ENCODE results near the gene RANBP3.

The RANBP3 gene

DNA sequence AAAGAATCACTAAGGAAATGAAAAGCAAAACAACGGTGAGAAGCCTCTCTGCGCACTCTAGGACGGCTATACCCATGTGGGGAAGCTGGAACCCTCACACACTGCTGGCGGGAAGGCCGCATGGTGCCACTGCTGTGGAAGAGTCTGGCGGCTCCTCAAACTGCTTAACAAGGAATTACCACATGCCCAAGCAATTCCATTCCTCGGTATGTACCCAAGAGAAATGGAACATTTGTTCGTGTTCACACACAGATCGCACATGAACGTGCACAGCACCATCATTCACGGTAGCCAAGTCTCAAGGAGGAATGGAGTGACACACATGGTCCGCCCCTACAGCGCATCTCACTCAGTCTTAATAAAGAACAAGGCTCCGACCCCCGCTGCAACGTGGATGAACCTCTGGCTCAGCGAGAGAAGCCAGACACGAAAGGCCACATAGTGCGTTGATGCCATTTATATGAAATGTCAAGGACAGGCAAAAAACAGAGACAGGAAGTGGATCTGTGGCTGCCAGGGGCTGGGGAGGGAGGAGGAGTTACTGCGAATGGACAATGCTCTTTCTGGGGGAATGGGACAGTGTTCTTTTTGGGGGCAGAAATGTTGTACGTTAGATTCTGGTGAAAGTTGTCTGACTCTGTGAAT, 56.3 kb downstream of the RANBP3 start:
- no peak for DNase-seq

DNA sequence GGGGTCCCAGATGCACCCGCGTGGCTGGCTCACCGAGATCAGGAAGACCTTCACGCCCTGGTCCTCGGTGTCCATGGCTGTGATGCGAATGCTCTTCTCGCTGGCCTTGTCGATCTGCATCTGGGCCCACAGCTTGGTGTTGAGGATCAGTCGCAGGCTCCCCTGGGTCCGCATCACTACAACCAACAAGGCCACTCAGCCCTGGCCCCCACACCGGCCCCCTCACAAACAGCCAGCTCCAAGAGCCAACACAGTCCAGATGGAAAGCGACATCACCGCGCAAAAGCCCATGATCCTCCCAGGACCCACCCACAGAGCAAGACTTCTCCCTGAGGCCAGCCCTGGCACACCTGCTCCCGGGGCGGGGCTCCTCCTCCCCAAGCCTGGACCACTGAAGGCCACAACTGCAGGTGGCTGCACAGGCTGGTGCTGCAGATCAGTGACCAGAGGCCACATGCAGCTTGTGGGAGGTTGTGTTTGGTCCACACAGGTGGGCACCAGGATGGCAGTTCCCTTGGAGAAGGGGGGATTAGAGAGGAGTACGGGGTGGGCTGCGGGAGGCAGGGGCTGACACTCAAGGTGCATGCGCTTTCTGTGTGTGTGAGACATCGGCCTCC, 59.4 kb downstream of the RANBP3 start:
- no peak for DNase-seq

GRCh38 chr19:5917431-5918107, 60.4 kb downstream of the RANBP3 start:
- no peak for DNase-seq

- DNase-seq, result no peak
Measured at GRCh38 chr19:5916181-5916708, 61.7 kb downstream of the RANBP3 start.

- no peak for DNase-seq
Measured at GRCh38 chr19:5915782-5916165, 62.2 kb downstream of the RANBP3 start.

DNA sequence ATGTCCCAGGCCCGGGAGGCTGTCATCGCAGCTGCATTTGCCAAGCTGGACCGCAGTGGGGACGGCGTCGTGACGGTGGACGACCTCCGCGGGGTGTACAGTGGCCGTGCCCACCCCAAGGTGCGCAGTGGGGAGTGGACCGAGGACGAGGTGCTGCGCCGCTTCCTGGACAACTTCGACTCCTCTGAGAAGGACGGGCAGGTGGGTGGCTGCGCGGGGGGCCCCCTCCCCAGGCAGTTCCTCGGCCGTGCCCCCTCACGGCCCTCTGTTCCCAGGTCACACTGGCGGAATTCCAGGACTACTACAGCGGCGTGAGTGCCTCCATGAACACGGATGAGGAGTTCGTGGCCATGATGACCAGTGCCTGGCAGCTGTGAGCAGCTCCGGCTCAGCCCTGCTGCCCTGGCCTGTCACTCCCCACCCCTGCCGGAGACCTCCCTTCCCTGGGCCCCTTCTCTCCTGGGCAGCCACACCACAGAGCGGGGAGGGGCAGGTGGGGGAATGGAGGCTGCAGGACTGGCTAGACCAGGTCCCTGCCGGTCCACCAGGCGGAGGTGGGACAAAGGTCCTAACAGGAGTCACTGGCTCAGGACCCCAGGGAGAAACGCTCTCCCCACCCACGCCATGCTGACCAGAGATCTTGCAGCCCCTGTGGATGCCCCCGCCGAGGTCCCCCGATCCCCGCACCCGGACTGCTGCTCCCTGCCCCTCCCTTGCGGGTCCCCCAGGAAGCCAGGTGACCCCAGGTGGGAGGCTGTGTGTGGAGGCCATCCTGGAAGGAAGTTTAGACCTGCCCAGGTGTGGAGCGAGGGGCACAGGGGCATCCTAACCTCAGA, 62.8 kb downstream of the RANBP3 start:
- no peak for DNase-seq

DNA sequence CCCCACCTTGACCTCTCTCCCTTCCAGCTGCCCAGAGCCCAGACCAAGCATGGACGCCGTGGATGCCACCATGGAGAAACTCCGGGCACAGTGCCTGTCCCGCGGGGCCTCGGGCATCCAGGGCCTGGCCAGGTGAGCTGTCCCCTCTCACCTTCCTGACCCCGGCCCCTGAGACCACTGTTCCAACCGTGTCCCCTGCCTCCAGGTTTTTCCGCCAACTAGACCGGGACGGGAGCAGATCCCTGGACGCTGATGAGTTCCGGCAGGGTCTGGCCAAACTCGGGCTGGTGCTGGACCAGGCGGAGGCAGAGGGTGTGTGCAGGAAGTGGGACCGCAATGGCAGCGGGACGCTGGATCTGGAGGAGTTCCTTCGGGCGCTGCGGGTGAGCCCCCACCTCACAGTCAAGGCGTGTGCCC, 63.6 kb downstream of the RANBP3 start:
- no peak for DNase-seq

GRCh38 chr19:5913739-5914357, 64.1 kb downstream of the RANBP3 start, which contains the start of gene CAPS:
CAPS (plus strand) TSS chr19:5914254; CDS start chr19:5914407, 153 bp downstream.
- DNase-seq, result no peak

DNA sequence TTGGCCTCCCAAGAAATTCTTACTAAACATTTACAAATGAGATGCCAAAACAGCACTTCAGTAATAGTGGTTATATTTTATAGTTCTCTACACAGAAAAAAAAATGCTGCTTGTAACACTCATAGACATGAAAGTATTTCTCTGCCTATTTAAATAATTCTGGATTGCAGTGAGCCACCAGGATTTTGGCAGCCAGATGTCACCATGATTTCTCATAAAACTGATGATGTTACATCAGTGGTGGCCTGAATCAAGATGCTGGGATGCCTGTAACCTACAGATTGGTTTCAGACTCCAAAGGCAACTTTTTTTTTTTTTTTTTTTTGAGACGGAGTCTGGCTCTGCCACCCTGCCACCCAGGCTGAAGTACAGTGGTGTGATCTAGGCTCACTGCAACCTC, 66.6 kb downstream of the RANBP3 start:
- DNase-seq, result no peak

GRCh38 chr19:5910638-5910907, 67.4 kb downstream of the RANBP3 start:
- no peak for DNase-seq

- DNase-seq, result no peak
Measured at GRCh38 chr19:5908773-5909442, 69.0 kb downstream of the RANBP3 start.

GRCh38 chr19:5907241-5907640, 70.7 kb downstream of the RANBP3 start:
- DNase-seq, result no peak

DNA sequence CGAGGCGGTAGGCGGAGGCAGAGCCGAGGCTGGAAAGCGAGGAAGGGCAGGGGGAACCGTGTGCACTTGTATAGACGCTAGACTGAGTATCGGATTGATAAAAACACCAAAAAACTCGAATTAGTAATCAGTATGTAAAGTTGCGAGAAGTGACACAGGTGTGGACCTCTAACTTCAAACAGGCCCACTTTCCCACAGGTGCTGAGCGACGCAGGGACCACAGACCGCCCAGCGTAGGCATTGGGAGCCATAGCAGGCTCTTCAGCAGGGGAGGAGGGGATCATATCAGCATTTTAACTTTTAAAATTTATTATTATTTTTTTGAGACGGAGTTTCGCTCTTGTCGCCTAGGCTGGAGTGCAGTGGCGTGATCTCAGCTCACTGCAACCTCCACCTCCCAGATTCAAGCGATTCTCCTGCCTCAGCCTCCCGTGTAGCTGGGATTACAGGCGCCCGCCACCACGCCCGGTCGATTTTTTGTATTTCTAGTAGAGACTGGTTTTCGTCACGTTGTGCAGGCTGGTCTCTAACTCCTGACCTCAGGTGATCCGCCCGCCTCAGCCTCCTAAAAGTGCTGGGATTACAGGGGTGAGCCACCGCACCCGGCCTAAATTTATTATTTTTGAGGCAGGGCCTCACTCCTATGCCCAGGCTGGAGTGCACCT, 72.7 kb downstream of the RANBP3 start:
- DNase-seq, result no peak

DNA sequence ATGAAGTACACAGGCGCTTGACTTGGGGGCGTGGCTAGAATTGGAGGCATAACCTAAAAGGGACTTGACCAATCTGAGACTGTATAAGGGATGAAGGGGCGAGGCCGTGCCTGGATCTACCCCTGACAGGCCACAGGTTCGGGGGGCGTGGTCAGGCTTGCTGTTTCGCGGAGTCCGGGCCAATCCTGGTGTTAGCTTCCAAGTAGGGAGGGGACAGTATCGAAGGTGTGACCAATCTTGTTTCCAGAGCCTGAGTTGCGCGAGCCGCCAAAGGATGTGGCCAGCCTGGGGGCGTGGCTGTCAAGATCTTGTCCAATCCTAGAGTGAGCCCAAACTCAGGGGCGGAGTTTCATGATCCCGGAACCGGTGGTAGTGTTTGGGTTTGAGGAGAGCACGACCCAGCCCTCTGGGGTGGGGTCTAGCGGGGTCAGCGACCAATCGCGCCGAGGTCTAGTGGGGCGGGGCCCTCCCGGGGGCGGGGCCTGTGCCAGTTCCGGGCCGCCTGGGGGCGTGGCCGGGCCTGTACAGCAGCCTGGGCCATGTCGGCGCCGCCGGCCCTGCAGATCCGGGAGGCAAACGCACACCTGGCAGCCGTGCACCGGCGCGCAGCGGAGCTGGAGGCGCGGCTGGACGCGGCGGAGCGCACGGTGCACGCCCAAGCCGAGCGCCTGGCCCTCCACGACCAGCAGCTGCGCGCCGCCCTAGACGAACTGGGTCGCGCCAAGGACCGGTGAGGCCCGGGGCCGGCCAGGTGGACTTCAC, 73.4 kb downstream of the RANBP3 start, which contains the start of gene VMAC:
VMAC (plus strand) TSS at position 521 of the 762 bp plus-strand sequence; CDS start at position 540, 19 bp downstream.
- DNase-seq, result peak; percentile 100

DNA sequence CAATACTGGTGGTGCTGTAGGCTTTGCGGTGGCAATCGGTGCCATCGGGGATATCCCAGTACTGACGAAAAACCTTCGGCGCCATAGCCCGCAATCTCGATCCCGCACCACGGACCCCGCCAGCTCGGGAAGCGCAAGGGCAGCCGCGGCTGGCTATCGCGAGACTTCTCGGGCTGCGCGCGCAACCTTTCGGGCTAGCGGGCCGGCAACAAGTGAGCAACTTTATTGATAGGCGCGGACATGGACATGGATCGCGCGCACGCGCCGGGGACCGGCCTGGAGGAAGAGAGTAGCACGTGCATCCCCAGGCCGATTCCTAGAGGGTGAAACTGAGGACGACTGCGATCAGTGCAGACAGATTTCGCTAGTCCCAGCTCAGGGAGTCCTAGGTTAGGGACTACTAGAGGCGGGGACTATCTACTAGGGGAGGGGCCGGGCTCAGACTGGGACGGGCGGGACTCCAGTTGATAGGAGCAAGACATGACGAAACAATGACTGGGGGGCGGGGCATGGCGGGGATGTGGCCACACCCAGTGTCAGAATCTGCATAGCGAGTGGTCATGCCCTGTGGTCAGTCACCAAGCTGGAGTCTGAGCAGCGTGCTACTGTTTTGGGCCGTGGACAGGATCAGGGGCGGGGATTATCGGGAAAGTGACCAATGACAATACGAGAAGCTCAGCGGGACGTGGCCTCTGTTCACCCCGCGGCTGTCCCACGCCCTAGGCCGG, 74.2 kb downstream of the RANBP3 start, which contains the start of gene NDUFA11:
NDUFA11 (minus strand) TSS at position 167 of the 728 bp plus-strand sequence; CDS start at position 85, 82 bp downstream.
- peak; percentile 96 for DNase-seq

DNA sequence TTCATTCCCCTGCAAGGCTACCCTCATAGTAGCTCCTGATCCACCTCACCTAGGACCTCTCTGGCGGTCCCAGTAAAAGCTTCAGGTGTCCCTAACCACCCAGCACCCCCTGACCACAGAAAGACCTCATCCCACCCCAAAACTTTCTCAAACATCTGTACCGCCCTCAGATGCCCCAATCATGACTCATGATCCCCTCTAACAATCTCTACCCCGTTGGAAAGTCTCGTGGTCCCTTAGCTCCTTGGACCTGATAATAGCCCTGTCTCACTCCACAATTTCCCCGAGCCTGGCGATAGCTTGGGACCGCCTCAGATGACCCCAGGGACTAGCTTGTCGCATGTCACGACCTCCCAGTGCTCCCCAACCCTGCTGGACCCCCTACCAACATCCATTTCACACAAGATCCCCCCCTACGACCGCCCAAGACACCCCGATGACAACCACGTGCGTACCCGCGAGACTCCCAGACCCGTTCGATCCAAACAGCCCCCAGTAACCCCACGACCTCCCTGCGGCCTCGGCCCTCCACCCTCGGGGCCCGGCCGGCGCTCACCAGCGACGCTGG, 74.8 kb downstream of the RANBP3 start:
- no peak for DNase-seq

DNA sequence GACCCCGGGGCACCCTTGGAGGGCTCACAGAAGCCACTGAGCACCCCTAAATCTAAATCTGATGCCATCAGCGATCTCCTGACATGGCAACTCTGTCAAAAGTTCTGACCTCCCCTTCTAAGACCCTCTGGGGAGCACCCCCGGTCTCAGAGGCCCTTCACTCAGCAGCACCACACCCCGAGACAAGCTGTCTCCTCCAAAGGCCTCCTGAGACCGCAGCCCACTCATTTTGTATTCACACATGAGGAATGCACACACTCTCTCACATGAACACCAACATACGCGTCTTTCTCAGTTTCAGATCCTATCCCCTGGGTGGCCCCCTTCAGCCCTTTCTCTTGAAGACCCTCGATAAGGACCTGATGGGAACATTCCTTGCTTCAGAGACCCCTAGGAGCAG, 77.0 kb downstream of the RANBP3 start:
- no peak for DNase-seq

DNA sequence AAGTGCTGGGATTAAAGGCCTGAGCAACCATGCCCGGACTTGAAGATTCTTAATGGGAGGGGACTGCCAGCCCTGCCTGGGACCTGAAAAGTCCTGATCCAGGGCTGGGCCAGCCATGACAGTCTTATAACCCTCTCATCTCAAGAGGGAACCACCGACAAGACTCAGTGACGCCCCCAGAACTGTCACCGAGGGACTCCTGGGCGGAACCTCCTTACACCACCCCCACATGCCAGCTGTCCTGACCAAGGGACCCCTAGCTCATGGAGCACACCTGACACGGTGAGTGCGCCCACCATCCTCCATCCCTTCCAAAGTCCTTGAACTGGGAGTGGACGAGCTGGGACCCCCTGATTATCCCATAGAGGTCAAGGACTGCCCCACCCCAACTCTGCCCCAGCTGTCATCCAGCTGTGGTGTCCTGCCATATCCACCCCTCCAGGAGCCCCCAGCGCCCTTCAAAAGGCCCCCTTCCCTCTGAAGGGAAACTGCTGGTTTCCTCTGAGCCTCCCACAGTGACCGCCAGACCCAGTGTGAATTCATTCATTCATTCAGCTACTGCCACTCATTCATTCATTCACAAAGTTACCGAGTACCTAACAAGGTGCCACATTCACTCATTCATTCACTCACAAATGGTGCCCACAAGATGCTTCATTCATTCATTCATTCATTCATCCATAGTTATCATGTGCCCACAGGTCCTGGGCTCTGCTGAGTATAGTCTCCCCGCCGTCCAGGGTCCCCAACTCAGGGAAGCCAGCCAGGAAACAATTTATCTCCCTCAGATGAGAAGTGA, 78.0 kb downstream of the RANBP3 start:
- DNase-seq, result no peak

Data from activated CD4-positive, alpha-beta T cell treated with anti-CD3 and anti-CD28 coated beads, Interleukin-2, amount 50 U/mL, for 1 hour (primary cell).